IMR-90 (cell line): ENCODE data around the gene ENPP3. TPM values are rescaled to one million over a fixed set of nuclear protein-coding genes. Genes with fewer than 3 reads are reported as not detected.

Experiments
- ATAC-seq: fragments of 200-7000 bp; cut with Tn5 transposase; 2 replicates; pipeline ENCODE4 v1.9.1; 2020; ENCODE audit warnings: low read depth, mild to moderate bottlenecking, moderate library complexity
- BruUV-seq: library from RNA; stranded (reverse); fragments of 400-500 nt; replicated peaks from 2 replicates; lab custom pipeline; 2021; lab: Mats Ljungman, UMichigan
- CTCF ChIA-PET: fragments of 300-600 bp; formaldehyde crosslinking; extraction: SDS; loops from one replicate; lab custom pipeline; 2021; ENCODE audit warnings: antibody characterized with exemption; lab: Yijun Ruan, JAX
- POLR2A ChIA-PET: fragments of 300-600 bp; sonication (Branson Sonifier 250); formaldehyde crosslinking; loops from one replicate; lab custom pipeline; 2022; ENCODE audit warnings: antibody characterized with exemption; ENCODE audit not compliant: unreplicated experiment; lab: Charles Lee
- DNase-seq: peaks from one replicate; pipeline ENCODE4 v3.0.0; 2013
- H2AFZ ChIP-seq: replicated peaks from 2 replicates; pipeline ENCODE3; 2013; ENCODE audit warnings: low read length, mild to moderate bottlenecking; ENCODE audit not compliant: poor library complexity
- H2AK5ac ChIP-seq: 2 replicates; pipeline ENCODE4 v1.6.1; 2013; ENCODE audit warnings: low read depth, low read length, inconsistent platforms
- H2AK9ac ChIP-seq: replicated peaks from 2 replicates; pipeline ENCODE3; 2013; ENCODE audit warnings: mild to moderate bottlenecking, low read depth, low read length, moderate library complexity; ENCODE audit not compliant: poor library complexity
- H2BK120ac ChIP-seq: 2 replicates; pipeline ENCODE4 v1.6.1; 2013; ENCODE audit warnings: low read depth, low read length, inconsistent platforms
- H2BK15ac ChIP-seq: 3 replicates; pipeline ENCODE4 v1.6.1; 2013; ENCODE audit warnings: low read depth, low read length, inconsistent platforms
- H2BK20ac ChIP-seq: 2 replicates; pipeline ENCODE4 v1.6.1; 2013; ENCODE audit warnings: low read depth, mild to moderate bottlenecking, inconsistent platforms, low read length, moderate library complexity
- H2BK5ac ChIP-seq: 2 replicates; pipeline ENCODE4 v1.6.1; 2013; ENCODE audit warnings: mild to moderate bottlenecking, low read depth, low read length, inconsistent platforms; ENCODE audit not compliant: poor library complexity, severe bottlenecking
- H3K14ac ChIP-seq: replicated peaks from 2 replicates; pipeline ENCODE4 v1.6.1; 2013; ENCODE audit warnings: low read depth, low read length, inconsistent platforms
- H3K18ac ChIP-seq: 2 replicates; pipeline ENCODE4 v1.6.1; 2013; ENCODE audit warnings: low read depth, low read length, control low read depth
- H3K23ac ChIP-seq: 2 replicates; pipeline ENCODE4 v1.6.1; 2013; ENCODE audit warnings: low read depth, low read length, inconsistent platforms
- H3K27ac ChIP-seq: 2 replicates; pipeline ENCODE4 v1.5.1; 2013; ENCODE audit warnings: mild to moderate bottlenecking, control low read depth, low read length; ENCODE audit not compliant: insufficient read depth
- H3K27me3 ChIP-seq: 2 replicates; pipeline ENCODE4 v1.6.1; 2013; ENCODE audit warnings: low read length; ENCODE audit not compliant: control insufficient read depth, insufficient read depth
- H3K36me3 ChIP-seq: 2 replicates; pipeline ENCODE4 v1.6.1; 2013; ENCODE audit warnings: low read length, mixed read lengths; ENCODE audit not compliant: control insufficient read depth, insufficient read depth
- H3K4ac ChIP-seq: 2 replicates; pipeline ENCODE4 v1.6.1; 2013; ENCODE audit warnings: low read depth, low read length, inconsistent platforms
- H3K4me1 ChIP-seq: 2 replicates; pipeline ENCODE4 v1.6.1; 2013; ENCODE audit warnings: low read length, mixed read lengths; ENCODE audit not compliant: control insufficient read depth, insufficient read depth
- H3K4me2 ChIP-seq: 2 replicates; pipeline ENCODE4 v1.6.1; 2013; ENCODE audit warnings: low read depth, mild to moderate bottlenecking, control low read depth, low read length, moderate library complexity
- H3K4me3 ChIP-seq: 2 replicates; pipeline ENCODE4 v1.5.1; 2013; ENCODE audit warnings: low read depth, mild to moderate bottlenecking, control low read depth, low read length, moderate library complexity; ENCODE audit not compliant: insufficient read depth
- H3K56ac ChIP-seq: 2 replicates; pipeline ENCODE4 v1.6.1; 2013; ENCODE audit warnings: low read length, inconsistent platforms; ENCODE audit not compliant: insufficient read depth; ENCODE audit errors: extremely low read depth
- H3K79me1 ChIP-seq, 2 experiments: 2 replicates each; pipeline ENCODE4 v1.6.1; 2013; ENCODE audit warnings: low read length in 2 of 2, inconsistent platforms in 1 of 2, low read depth in 1 of 2
- H3K9ac ChIP-seq: 2 replicates; pipeline ENCODE4 v1.6.1; 2013; ENCODE audit warnings: low read depth, low read length, control low read depth
- H3K9me1 ChIP-seq: 2 replicates; pipeline ENCODE4 v1.6.1; 2013; ENCODE audit warnings: low read length, inconsistent platforms; ENCODE audit not compliant: insufficient read depth
- H3K9me3 ChIP-seq: 2 replicates; pipeline ENCODE4 v1.6.1; 2013; ENCODE audit warnings: low read length; ENCODE audit not compliant: control insufficient read depth, insufficient read depth
- H4K20me1 ChIP-seq: 2 replicates; pipeline ENCODE4 v1.6.1; 2013; ENCODE audit warnings: low read length, inconsistent platforms; ENCODE audit not compliant: insufficient read depth
- H4K5ac ChIP-seq: 2 replicates; pipeline ENCODE4 v1.6.1; 2013; ENCODE audit warnings: mild to moderate bottlenecking, low read depth, low read length, control low read depth
- H4K8ac ChIP-seq, 2 experiments: 2 replicates each; pipeline ENCODE4 v1.6.1; 2013; ENCODE audit warnings: low read depth in 2 of 2, low read length in 2 of 2, control low read depth in 1 of 2, inconsistent platforms in 1 of 2
- H4K91ac ChIP-seq: 2 replicates; pipeline ENCODE4 v1.6.1; 2013; ENCODE audit warnings: low read depth, low read length, inconsistent platforms; ENCODE audit not compliant: insufficient read depth
- BHLHE40 ChIP-seq: fragments of 150-350 bp; IDR thresholded peaks from 2 replicates; pipeline ENCODE4 v1.6.1; 2016; ENCODE audit warnings: mild to moderate bottlenecking, low read depth, low read length
- CEBPB ChIP-seq: IDR thresholded peaks from 2 replicates; pipeline ENCODE4 v1.6.1; 2012; ENCODE audit warnings: low read depth, low read length, improper control_type of control experiment
- CHD1 ChIP-seq: IDR thresholded peaks from 2 replicates; pipeline ENCODE4 v1.6.1; 2012; ENCODE audit warnings: low read depth, low read length, improper control_type of control experiment
- FOS ChIP-seq: fragments of 150-350 bp; IDR thresholded peaks from 2 replicates; pipeline ENCODE4 v1.6.1; 2016; ENCODE audit warnings: low read depth, low read length
- MAZ ChIP-seq: IDR thresholded peaks from 2 replicates; pipeline ENCODE4 v1.6.1; 2012; ENCODE audit warnings: low read depth, mild to moderate bottlenecking, low read length, improper control_type of control experiment, moderate library complexity, borderline replicate concordance
- MXI1 ChIP-seq: IDR thresholded peaks from 2 replicates; pipeline ENCODE4 v1.6.1; 2012; ENCODE audit warnings: low read depth, mild to moderate bottlenecking, low read length, moderate library complexity, borderline replicate concordance
- NFE2L2 ChIP-seq: fragments of 150-350 bp; IDR thresholded peaks from 2 replicates; pipeline ENCODE4 v1.6.1; 2016; ENCODE audit warnings: low read depth, mild to moderate bottlenecking, low read length
- POLR2A ChIP-seq: IDR thresholded peaks from 2 replicates; pipeline ENCODE4 v1.6.1; 2012; ENCODE audit warnings: mild to moderate bottlenecking, low read depth, low read length
- RAD21 ChIP-seq: IDR thresholded peaks from 2 replicates; pipeline ENCODE4 v1.6.1; 2012; ENCODE audit warnings: low read length, improper control_type of control experiment
- RFX5 ChIP-seq: IDR thresholded peaks from 2 replicates; pipeline ENCODE4 v1.8.0; 2012; ENCODE audit warnings: low read depth, mild to moderate bottlenecking, low read length, moderate library complexity
- SMC3 ChIP-seq: fragments of 150-350 bp; IDR thresholded peaks from 2 replicates; pipeline ENCODE4 v1.6.1; 2016; ENCODE audit warnings: low read depth, mild to moderate bottlenecking, antibody characterized with exemption, low read length, moderate library complexity
- WGBS, 2 experiments: methylation state at CpG; one replicate each; pipeline versions ENCODE4 v1.1.5 to v1.1.7; 2013; ENCODE audit warnings: missing lambda C conversion rate in 2 of 2; ENCODE audit not compliant: insufficient read length in 1 of 2; ENCODE audit errors: extremely low coverage in 2 of 2; 5-methylcytosine and 5-hydroxymethylcytosine counted together
- dilution Hi-C: fragments of 300-500 bp; cut with HindIII; formaldehyde crosslinking; loops from one replicate; pipeline ENCODE4 v1.14.3; 2018; ENCODE audit warnings: low sequenced_read_pairs; ENCODE audit not compliant: unreplicated experiment
- in situ Hi-C: fragments of 300-500 bp; cut with MboI; formaldehyde crosslinking; loops from 3 replicates; pipeline ENCODE4 v1.14.3; 2019; ENCODE audit warnings: low sequenced_read_pairs, inconsistent platforms, mixed read lengths
- intact Hi-C: fragments of 100-400 bp; cut with micrococcal nuclease; formaldehyde crosslinking; loops from 2 replicates; pipeline ENCODE4 v1.10.0; 2022
- polyA plus RNA-seq, 3 experiments: library from polyadenylated mRNA; depleted of rRNA; stranded (reverse); fragments of >200 nt; gene quantifications; 2 replicates each; pipeline ENCODE4 v1.2.3, GENCODE V29; 2012; ENCODE audit warnings: low replicate concordance in 1 of 3
- total RNA-seq: library from RNA; depleted of rRNA; stranded (reverse); fragments of >200 nt; gene quantifications from 2 replicates; pipeline ENCODE4 v1.2.3, GENCODE V29; 2012
- TF ChIP-seq, protein P1 (sequence below): fragments of 150-350 bp; IDR thresholded peaks from 2 replicates; pipeline ENCODE4 v1.6.1; 2017; ENCODE audit warnings: mild to moderate bottlenecking, antibody characterized with exemption, low read length, low read depth
- TF ChIP-seq, protein P2 (sequence below): conservative IDR thresholded peaks from 2 replicates; pipeline ENCODE4 v1.5.1; 2012; ENCODE audit warnings: mild to moderate bottlenecking, low read depth, low read length, improper control_type of control experiment

The ENPP3 gene
- total and polyA plus RNA-seq, 2 of the 4 experiments (the other 2 are of a cell fraction), result under 0.01 to 0.05 TPM

DNA sequence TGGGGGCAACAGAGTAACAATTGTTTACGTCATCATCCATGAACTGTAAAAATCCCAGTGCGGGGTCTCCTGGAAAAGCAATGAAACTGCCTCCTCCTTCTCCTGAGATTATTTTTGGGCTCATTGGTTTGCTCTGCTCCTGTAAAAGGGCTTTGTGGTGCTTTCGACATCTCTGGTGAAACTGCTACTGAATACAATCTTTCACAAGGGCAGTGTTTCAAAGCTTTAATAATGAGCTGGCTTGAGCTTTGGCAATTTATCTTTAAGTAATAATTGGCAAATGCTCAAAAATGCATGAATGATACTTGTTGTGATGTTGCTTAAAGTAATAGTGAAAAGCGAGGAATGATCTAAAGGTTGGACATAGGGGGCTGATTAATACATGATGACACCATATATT lies 127.2 kb downstream of the ENPP3 start:
- no peak overlapping the region for H4K5ac ChIP-seq
- no peak overlapping the region for H2AK9ac ChIP-seq
- H2BK15ac ChIP-seq, result no peak overlapping the region
- no peaks in the 10 kb centered on the region for H4K20me1 ChIP-seq
- ChIA-PET POLR2A (no interaction called here), CTCF (no interaction called here)
- H3K9ac ChIP-seq, result no peak overlapping the region
- H3K9me3 ChIP-seq, result no peaks in the 10 kb centered on the region
- no peak for ATAC-seq
- no peak overlapping the region for H3K4me3 ChIP-seq
- H2AFZ ChIP-seq, result no peak overlapping the region
- whole genome bisulfite sequencing, 2 experiments, result no CpG with 5 or more reads among the region's 4 CpGs
- no peak overlapping the region for H3K27ac ChIP-seq
- DNase-seq, result peak; percentile 23
- no peaks in the 10 kb centered on the region for H3K36me3 ChIP-seq
- in situ Hi-C loops (no loop called here), dilution Hi-C loops (no loop called here), intact Hi-C loops (no loop called here)
- H4K8ac ChIP-seq, result peak overlapping the region in 1 of 2 experiments; percentile 50; a peak in 2 of 4 replicates
- H3K4ac ChIP-seq, result peak overlapping the region; percentile 37; the same call in 1 of the 2 replicates
- no peaks in the 10 kb centered on the region for H3K27me3 ChIP-seq
- H3K23ac ChIP-seq, result no peak overlapping the region
- H3K9me1 ChIP-seq, result no peaks in the 10 kb centered on the region; the same call in 1 of the 2 replicates
- H4K91ac ChIP-seq, result no peak overlapping the region
- no peak overlapping the region for H3K4me2 ChIP-seq
- peak overlapping the region; percentile 7; the same call in 1 of the 2 replicates for H3K14ac ChIP-seq
- peak overlapping the region; percentile 32; the same call in 1 of the 2 replicates for H2BK120ac ChIP-seq
- peaks cover 8% of the 10 kb centered on the region; the same call in 1 of the 2 replicates for H3K4me1 ChIP-seq
- no peaks in the 10 kb centered on the region for H3K79me1 ChIP-seq
- H3K18ac ChIP-seq, result peak overlapping the region; percentile 10; the same call in 1 of the 2 replicates
- no peak overlapping the region for H2AK5ac ChIP-seq
- H2BK20ac ChIP-seq, result peak overlapping the region; percentile 39
- no peak overlapping the region for H3K56ac ChIP-seq
- no peak overlapping the region for H2BK5ac ChIP-seq
- BruUV-seq, result no TSS peak
- TF ChIP-seq MAZ, result no peak
- TF ChIP-seq, protein P1, sequence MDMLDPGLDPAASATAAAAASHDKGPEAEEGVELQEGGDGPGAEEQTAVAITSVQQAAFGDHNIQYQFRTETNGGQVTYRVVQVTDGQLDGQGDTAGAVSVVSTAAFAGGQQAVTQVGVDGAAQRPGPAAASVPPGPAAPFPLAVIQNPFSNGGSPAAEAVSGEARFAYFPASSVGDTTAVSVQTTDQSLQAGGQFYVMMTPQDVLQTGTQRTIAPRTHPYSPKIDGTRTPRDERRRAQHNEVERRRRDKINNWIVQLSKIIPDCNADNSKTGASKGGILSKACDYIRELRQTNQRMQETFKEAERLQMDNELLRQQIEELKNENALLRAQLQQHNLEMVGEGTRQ, result no peak
- TF ChIP-seq RFX5, result no peak
- TF ChIP-seq CHD1, result no peak
- TF ChIP-seq FOS, result no peak
- no peak for TF ChIP-seq CEBPB
- TF ChIP-seq RAD21, result no peak
- TF ChIP-seq SMC3, result no peak
- TF ChIP-seq POLR2A, result no peak
- TF ChIP-seq NFE2L2, result no peak
- TF ChIP-seq, protein P2, sequence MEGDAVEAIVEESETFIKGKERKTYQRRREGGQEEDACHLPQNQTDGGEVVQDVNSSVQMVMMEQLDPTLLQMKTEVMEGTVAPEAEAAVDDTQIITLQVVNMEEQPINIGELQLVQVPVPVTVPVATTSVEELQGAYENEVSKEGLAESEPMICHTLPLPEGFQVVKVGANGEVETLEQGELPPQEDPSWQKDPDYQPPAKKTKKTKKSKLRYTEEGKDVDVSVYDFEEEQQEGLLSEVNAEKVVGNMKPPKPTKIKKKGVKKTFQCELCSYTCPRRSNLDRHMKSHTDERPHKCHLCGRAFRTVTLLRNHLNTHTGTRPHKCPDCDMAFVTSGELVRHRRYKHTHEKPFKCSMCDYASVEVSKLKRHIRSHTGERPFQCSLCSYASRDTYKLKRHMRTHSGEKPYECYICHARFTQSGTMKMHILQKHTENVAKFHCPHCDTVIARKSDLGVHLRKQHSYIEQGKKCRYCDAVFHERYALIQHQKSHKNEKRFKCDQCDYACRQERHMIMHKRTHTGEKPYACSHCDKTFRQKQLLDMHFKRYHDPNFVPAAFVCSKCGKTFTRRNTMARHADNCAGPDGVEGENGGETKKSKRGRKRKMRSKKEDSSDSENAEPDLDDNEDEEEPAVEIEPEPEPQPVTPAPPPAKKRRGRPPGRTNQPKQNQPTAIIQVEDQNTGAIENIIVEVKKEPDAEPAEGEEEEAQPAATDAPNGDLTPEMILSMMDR, result no peak
- TF ChIP-seq BHLHE40, result no peak
- no peak for TF ChIP-seq MXI1
